MM.1S (cell line): ENCODE results near the gene ST3GAL4.

ENCODE experiments used
- EZH2 ChIP-seq: fragments of 300-600 bp; sonication (generic); optimal IDR thresholded peaks from 2 replicates; pipeline ENCODE3; 2017; ENCODE audit warnings: low read depth, mild to moderate bottlenecking, antibody characterized with exemption, low read length, mixed read lengths
- EZH2phosphoT487 ChIP-seq: fragments of 300-600 bp; sonication (generic); IDR thresholded peaks from 2 replicates; pipeline ENCODE4 v1.6.1; 2018; ENCODE audit warnings: antibody characterized with exemption, low read length
- TF ChIP-seq, protein P1 (sequence below): fragments of 300-600 bp; sonication (generic); IDR thresholded peaks from 2 replicates; pipeline ENCODE4 v1.5.1; 2016; ENCODE audit warnings: antibody characterized with exemption, low read length, mixed read lengths

DNA sequence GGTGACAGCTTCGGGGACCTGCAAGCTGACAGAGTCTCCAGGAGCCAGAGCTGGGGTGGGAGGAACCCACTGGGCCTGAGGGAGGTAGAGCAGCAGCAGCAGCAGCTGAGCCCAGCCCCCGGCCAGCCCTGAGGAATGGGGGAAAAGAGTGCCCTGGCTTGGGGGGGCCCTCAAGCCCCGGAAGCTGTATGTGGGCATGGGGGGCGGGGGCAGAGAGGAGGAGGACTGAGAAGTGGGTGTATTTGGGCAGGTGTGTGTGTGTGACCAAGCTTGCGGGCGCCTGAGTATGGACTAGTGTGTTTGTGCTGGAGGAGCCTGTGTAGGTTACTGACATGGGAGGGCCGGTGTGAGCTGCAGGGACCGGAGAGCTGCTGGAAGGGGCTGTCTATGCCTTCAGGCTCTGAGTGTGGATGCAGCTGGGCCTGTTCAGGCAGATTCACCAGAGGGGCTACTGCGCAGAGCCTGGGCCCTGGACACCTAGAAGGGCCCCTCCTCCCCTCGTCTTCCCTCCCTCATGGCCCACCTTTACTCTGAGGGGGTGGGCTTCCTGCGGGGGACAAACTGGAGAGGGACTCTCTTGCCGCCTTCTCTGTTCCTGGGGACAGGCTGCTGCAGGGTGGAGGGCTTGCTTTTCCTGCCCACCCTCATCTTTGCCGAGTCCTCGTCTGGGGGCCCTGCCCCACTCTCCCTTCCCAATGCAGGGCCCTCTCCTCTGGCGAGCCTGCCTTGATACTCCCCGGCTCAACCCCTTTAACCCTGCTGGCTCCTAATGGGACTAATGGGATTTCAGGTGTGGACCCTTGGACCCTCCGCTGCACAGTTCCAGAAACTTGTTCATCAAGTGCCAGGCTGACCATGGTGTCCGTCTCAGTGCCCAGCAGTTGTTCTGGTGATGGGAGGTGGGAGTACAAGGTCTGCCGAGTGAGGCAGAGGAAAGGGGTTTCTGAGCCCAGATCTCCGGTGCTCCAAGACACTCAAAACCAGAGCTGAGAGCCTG is 28.2 kb downstream of the ST3GAL4 start:
- TF ChIP-seq, protein P1, sequence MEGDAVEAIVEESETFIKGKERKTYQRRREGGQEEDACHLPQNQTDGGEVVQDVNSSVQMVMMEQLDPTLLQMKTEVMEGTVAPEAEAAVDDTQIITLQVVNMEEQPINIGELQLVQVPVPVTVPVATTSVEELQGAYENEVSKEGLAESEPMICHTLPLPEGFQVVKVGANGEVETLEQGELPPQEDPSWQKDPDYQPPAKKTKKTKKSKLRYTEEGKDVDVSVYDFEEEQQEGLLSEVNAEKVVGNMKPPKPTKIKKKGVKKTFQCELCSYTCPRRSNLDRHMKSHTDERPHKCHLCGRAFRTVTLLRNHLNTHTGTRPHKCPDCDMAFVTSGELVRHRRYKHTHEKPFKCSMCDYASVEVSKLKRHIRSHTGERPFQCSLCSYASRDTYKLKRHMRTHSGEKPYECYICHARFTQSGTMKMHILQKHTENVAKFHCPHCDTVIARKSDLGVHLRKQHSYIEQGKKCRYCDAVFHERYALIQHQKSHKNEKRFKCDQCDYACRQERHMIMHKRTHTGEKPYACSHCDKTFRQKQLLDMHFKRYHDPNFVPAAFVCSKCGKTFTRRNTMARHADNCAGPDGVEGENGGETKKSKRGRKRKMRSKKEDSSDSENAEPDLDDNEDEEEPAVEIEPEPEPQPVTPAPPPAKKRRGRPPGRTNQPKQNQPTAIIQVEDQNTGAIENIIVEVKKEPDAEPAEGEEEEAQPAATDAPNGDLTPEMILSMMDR: no peak
- TF ChIP-seq EZH2phosphoT487: no peak
- TF ChIP-seq EZH2: no peak
